ENCODE results near the gene HS3ST5. TPM values are rescaled to one million over a fixed set of nuclear protein-coding genes. Genes with fewer than 3 reads are reported as not detected.

Gene HS3ST5, protein sequence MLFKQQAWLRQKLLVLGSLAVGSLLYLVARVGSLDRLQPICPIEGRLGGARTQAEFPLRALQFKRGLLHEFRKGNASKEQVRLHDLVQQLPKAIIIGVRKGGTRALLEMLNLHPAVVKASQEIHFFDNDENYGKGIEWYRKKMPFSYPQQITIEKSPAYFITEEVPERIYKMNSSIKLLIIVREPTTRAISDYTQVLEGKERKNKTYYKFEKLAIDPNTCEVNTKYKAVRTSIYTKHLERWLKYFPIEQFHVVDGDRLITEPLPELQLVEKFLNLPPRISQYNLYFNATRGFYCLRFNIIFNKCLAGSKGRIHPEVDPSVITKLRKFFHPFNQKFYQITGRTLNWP
- 0.11 TPM in 1 of 2 replicates, not detected in the other for total RNA-seq
- long read RNA-seq, result 0 reads

DNA sequence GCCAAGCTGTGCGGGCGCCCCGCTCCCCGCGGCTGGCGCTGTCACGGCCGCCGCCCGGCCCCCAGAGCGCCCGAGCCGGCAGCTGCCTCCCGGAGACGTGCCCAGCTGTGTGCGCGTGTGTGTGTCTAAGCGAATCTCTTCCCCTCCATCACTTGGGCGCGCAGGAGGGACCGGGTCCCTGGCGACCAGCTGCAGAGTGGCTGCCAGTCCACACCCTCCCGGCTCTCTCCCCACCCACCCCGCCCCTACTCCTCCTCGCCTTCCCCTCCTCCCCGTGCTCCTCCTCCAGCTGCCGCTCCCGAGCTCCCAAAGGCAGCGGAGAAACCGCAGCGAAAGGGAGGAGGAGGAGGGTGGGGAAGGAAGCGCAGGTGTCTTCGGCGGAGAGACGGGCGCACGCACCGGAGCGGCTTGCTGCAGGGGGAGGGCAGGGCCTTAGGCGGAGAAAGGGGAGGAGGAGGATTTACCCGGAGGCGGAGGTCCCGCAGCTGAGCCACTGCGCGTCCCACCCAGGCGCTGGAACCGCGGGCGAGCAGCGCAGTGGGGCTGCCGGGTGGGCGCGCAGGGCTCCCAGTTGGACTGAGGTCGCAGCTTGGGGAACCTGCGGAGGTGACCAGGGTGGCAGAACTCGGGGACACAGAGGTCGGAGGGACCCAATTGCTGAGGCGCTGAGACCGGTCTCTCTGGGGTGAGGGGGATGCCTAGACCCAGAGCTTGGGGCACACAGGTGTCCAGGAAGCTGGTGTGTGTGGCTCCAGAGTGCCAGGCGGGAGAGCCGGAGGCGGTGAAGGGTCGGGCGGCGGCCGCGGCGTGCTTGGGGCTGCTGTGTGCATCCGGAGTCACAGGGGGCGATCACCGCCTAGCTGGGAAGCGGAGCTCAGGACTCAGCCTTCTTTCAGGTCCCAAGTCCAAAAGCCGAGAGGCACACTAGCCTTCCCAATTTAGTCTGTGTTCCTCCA, at the start of gene HS3ST5:
TSS of gene HS3ST5 (minus strand) at position 198 of the 956 bp plus-strand sequence. CDS start 280,178 bp downstream, outside the sequence.
- H3K4me3 Mint-ChIP-seq (ENCODE audit: unreplicated experiment), result peak within 1 kb of the TSS; percentile 77
- peaks cover 18% of the 10 kb centered on the region for H3K4me1 Mint-ChIP-seq (ENCODE audit: unreplicated experiment)
- TF ChIP-seq, protein P1, sequence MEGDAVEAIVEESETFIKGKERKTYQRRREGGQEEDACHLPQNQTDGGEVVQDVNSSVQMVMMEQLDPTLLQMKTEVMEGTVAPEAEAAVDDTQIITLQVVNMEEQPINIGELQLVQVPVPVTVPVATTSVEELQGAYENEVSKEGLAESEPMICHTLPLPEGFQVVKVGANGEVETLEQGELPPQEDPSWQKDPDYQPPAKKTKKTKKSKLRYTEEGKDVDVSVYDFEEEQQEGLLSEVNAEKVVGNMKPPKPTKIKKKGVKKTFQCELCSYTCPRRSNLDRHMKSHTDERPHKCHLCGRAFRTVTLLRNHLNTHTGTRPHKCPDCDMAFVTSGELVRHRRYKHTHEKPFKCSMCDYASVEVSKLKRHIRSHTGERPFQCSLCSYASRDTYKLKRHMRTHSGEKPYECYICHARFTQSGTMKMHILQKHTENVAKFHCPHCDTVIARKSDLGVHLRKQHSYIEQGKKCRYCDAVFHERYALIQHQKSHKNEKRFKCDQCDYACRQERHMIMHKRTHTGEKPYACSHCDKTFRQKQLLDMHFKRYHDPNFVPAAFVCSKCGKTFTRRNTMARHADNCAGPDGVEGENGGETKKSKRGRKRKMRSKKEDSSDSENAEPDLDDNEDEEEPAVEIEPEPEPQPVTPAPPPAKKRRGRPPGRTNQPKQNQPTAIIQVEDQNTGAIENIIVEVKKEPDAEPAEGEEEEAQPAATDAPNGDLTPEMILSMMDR (IDR thresholded peaks at IDR 0.05), result peak; percentile 64
- no peak within 1 kb of the TSS for H3K27ac Mint-ChIP-seq (ENCODE audit: unreplicated experiment)
- peak; percentile 86 for DNase-seq (ENCODE audit: extremely low spot score, unreplicated experiment)
- H3K9me3 Mint-ChIP-seq (ENCODE audit: unreplicated experiment), result no peaks in the 10 kb centered on the region
- H3K27me3 Mint-ChIP-seq (ENCODE audit: unreplicated experiment), result peaks cover 5% of the 10 kb centered on the region
- no peaks in the 10 kb centered on the region for H3K36me3 Mint-ChIP-seq (ENCODE audit: unreplicated experiment)

DNA sequence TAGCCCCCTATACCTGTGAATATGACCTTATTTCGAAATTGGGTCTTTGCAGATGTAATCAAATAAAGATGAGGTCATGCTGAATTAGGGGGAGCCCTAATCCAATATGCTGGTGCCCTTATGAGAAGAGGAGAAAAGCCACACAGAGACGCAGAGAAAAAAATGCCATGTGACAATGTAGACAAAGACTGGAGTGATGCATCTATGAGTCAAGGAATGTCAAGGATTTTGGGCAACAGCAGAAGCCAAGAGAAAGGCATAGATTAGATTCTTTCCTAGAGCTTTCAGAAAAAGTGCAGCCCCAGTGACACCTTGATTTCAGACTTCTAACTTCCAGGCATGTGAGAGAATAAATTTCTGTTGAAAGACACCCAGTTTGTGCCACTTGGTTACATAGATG, 47.4 kb upstream of the HS3ST5 start:
- Mint-ChIP-seq H3K9me3 (ENCODE audit: unreplicated experiment) (no peaks in the 10 kb centered on the region), H3K4me3 (ENCODE audit: unreplicated experiment) (no peak overlapping the region), H3K27me3 (ENCODE audit: unreplicated experiment) (no peaks in the 10 kb centered on the region), H3K27ac (ENCODE audit: unreplicated experiment) (no peak overlapping the region), H3K4me1 (ENCODE audit: unreplicated experiment) (peaks cover 18% of the 10 kb centered on the region), H3K36me3 (ENCODE audit: unreplicated experiment) (no peaks in the 10 kb centered on the region)
- no peak for DNase-seq (ENCODE audit: extremely low spot score, unreplicated experiment)
- TF ChIP-seq, protein P1 (IDR thresholded peaks at IDR 0.05), result no peak

DNA sequence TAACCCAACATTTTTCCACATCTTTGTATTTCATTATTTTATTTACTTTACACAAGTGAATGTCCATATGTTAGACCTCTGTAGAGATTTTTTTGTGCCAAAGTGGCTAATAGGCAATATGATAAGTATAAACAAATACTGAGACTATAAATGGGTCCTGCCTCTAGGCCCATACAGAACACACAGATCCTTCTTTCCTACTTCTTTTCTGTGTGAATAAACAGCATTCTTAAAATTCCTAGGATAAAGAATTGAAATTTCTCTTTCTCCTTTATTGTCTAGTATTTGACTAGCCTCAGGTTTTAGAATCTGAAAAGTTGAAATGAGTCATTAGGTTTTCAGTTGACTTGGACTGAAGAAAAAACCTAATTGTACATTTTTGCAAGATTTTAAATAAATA, 46.3 kb upstream of the HS3ST5 start:
- Mint-ChIP-seq H3K9me3 (ENCODE audit: unreplicated experiment) (no peaks in the 10 kb centered on the region), H3K4me3 (ENCODE audit: unreplicated experiment) (no peak overlapping the region), H3K27me3 (ENCODE audit: unreplicated experiment) (no peaks in the 10 kb centered on the region), H3K36me3 (ENCODE audit: unreplicated experiment) (no peaks in the 10 kb centered on the region), H3K27ac (ENCODE audit: unreplicated experiment) (peak overlapping the region; percentile 1), H3K4me1 (ENCODE audit: unreplicated experiment) (peaks cover 18% of the 10 kb centered on the region)
- TF ChIP-seq, protein P1 (IDR thresholded peaks at IDR 0.05), result no peak
- no peak for DNase-seq (ENCODE audit: extremely low spot score, unreplicated experiment)

DNA sequence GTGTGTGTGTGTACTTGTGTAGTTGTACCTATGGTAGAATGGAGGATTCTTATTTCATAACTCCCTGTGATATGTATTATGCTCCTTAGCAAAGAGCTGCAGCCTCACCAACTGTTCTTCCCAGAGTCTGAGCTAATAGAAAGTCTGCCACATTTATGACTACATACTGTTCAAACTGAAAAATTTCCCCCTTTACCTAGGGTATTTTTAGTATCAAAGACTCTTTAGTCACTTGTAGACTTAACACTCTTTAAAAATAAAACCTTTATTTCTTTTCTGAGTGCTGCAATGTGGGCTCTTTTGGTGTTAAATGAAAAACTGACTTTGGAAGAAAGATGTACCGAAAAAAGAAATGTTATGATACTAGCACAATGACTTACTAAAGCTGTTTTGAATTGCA, 39.6 kb upstream of the HS3ST5 start:
- Mint-ChIP-seq H3K27me3 (ENCODE audit: unreplicated experiment) (no peaks in the 10 kb centered on the region), H3K9me3 (ENCODE audit: unreplicated experiment) (no peaks in the 10 kb centered on the region), H3K4me1 (ENCODE audit: unreplicated experiment) (peaks cover 12% of the 10 kb centered on the region), H3K4me3 (ENCODE audit: unreplicated experiment) (no peak overlapping the region), H3K36me3 (ENCODE audit: unreplicated experiment) (no peaks in the 10 kb centered on the region), H3K27ac (ENCODE audit: unreplicated experiment) (no peak overlapping the region)
- DNase-seq (ENCODE audit: extremely low spot score, unreplicated experiment), result no peak
- TF ChIP-seq, protein P1 (IDR thresholded peaks at IDR 0.05), result no peak

DNA sequence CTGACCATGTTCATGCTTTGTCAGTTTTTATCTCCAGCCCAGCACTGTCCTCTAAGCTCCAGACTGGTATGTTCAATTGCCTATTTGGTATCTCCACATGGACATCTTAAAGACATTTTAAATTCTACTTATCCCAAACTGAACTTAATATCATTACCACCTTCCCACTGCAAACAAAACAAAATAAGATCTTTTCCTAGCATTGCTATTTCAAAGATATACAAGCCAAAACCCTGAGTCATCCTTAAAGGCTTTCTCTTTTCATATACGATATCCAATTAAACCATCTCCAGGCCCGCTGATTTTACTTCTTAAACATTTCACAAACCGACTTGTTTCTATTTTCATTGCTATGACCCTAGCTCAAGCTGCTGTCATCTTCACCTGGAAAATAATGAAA, 35.1 kb upstream of the HS3ST5 start:
- TF ChIP-seq, protein P1 (IDR thresholded peaks at IDR 0.05), result no peak
- H3K36me3 Mint-ChIP-seq (ENCODE audit: unreplicated experiment), result no peaks in the 10 kb centered on the region
- no peak overlapping the region for H3K4me3 Mint-ChIP-seq (ENCODE audit: unreplicated experiment)
- peak overlapping the region; percentile 0 for H3K27ac Mint-ChIP-seq (ENCODE audit: unreplicated experiment)
- H3K27me3 Mint-ChIP-seq (ENCODE audit: unreplicated experiment), result no peaks in the 10 kb centered on the region
- no peak for DNase-seq (ENCODE audit: extremely low spot score, unreplicated experiment)
- H3K4me1 Mint-ChIP-seq (ENCODE audit: unreplicated experiment), result peaks cover 12% of the 10 kb centered on the region
- no peaks in the 10 kb centered on the region for H3K9me3 Mint-ChIP-seq (ENCODE audit: unreplicated experiment)

All from osteocyte (in vitro differentiated cells).